ENCODE data around the gene TNNC1. TPM values are rescaled to one million over a fixed set of nuclear protein-coding genes. Genes with fewer than 3 reads are reported as not detected.

Gene TNNC1
- total and polyA plus RNA-seq, 2 of the 13 experiments (the other 11 are each of a cell fraction or from before 2014, with no cell fraction given), result 11.8 to 36.4 TPM

GRCh38 chr3:52455283-52456168 is 1.7 kb upstream of the TNNC1 start, which contains the start of gene NISCH (continued):
- TF ChIP-seq TAF1 (CRISPR knock-in tag; IDR thresholded peaks at IDR 0.05) (peak; percentile 71), ZNF792 (CRISPR knock-in tag; IDR thresholded peaks at IDR 0.05) (peak; percentile 62; the same call in 1 of the 2 replicates), ZNF589 (CRISPR knock-in tag; conservative IDR thresholded peaks at IDR 0.05) (0 out of 2 replicates have a peak, but pooled peaks have one; percentile 47), XRCC5 (optimal IDR thresholded peaks at IDR 0.05; ENCODE audit: low read length) (peak; percentile 62), ZNF543 (CRISPR knock-in tag; IDR thresholded peaks at IDR 0.05) (no peak), GABPA (IDR thresholded peaks at IDR 0.05; ENCODE audit: low read depth, low read length) (no peak), GABPA (CRISPR knock-in tag; IDR thresholded peaks at IDR 0.05; ENCODE audit: low read depth) (peak; percentile 45; the same call in 1 of the 2 replicates), JDP2 (CRISPR knock-in tag; IDR thresholded peaks at IDR 0.05; ENCODE audit: borderline replicate concordance) (no peak), ZNF431 (CRISPR knock-in tag; IDR thresholded peaks at IDR 0.05; ENCODE audit: borderline replicate concordance, low read depth) (peak; percentile 39; the same call in 1 of the 2 replicates), YY1 (IDR thresholded peaks at IDR 0.05; ENCODE audit: insufficient read depth, insufficient replicate concordance, low read depth, low read length) (peak; percentile 92), ZNF790 (CRISPR knock-in tag; IDR thresholded peaks at IDR 0.05; ENCODE audit: borderline replicate concordance) (0 out of 2 replicates have a peak, but pooled peaks have one; percentile 36), IRX3 (CRISPR knock-in tag; IDR thresholded peaks at IDR 0.05; ENCODE audit: borderline replicate concordance, low read depth) (0 out of 2 replicates have a peak, but pooled peaks have one; percentile 14), LCORL (IDR thresholded peaks at IDR 0.05) (no peak), LCORL (CRISPR knock-in tag; IDR thresholded peaks at IDR 0.05) (peak; percentile 50; the same call in 1 of the 2 replicates)
- TF ChIP-seq, protein P1, sequence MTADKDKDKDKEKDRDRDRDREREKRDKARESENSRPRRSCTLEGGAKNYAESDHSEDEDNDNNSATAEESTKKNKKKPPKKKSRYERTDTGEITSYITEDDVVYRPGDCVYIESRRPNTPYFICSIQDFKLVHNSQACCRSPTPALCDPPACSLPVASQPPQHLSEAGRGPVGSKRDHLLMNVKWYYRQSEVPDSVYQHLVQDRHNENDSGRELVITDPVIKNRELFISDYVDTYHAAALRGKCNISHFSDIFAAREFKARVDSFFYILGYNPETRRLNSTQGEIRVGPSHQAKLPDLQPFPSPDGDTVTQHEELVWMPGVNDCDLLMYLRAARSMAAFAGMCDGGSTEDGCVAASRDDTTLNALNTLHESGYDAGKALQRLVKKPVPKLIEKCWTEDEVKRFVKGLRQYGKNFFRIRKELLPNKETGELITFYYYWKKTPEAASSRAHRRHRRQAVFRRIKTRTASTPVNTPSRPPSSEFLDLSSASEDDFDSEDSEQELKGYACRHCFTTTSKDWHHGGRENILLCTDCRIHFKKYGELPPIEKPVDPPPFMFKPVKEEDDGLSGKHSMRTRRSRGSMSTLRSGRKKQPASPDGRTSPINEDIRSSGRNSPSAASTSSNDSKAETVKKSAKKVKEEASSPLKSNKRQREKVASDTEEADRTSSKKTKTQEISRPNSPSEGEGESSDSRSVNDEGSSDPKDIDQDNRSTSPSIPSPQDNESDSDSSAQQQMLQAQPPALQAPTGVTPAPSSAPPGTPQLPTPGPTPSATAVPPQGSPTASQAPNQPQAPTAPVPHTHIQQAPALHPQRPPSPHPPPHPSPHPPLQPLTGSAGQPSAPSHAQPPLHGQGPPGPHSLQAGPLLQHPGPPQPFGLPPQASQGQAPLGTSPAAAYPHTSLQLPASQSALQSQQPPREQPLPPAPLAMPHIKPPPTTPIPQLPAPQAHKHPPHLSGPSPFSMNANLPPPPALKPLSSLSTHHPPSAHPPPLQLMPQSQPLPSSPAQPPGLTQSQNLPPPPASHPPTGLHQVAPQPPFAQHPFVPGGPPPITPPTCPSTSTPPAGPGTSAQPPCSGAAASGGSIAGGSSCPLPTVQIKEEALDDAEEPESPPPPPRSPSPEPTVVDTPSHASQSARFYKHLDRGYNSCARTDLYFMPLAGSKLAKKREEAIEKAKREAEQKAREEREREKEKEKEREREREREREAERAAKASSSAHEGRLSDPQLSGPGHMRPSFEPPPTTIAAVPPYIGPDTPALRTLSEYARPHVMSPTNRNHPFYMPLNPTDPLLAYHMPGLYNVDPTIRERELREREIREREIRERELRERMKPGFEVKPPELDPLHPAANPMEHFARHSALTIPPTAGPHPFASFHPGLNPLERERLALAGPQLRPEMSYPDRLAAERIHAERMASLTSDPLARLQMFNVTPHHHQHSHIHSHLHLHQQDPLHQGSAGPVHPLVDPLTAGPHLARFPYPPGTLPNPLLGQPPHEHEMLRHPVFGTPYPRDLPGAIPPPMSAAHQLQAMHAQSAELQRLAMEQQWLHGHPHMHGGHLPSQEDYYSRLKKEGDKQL (CRISPR knock-in tag; IDR thresholded peaks at IDR 0.05; ENCODE audit: low read depth), result 0 out of 2 replicates have a peak, but pooled peaks have one; percentile 18
- TF ChIP-seq, protein P2, sequence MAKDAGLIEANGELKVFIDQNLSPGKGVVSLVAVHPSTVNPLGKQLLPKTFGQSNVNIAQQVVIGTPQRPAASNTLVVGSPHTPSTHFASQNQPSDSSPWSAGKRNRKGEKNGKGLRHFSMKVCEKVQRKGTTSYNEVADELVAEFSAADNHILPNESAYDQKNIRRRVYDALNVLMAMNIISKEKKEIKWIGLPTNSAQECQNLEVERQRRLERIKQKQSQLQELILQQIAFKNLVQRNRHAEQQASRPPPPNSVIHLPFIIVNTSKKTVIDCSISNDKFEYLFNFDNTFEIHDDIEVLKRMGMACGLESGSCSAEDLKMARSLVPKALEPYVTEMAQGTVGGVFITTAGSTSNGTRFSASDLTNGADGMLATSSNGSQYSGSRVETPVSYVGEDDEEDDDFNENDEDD (CRISPR knock-in tag; IDR thresholded peaks at IDR 0.05; ENCODE audit: borderline replicate concordance), result peak; percentile 61; the same call in 1 of the 2 replicates

Measured in HepG2 (cell line).